Neural progenitor cell (in vitro differentiated cells): ENCODE measurements around the gene PRRC2B. TPM values are rescaled to one million over a fixed set of nuclear protein-coding genes. Genes with fewer than 3 reads are reported as not detected.

Experiments
- DNase-seq: peaks from one replicate; pipeline ENCODE4 v3.0.0-alpha.2; 2016; ENCODE audit warnings: low spot score
- H2AFZ ChIP-seq: fragments of 200-600 bp; sonication (generic); replicated peaks from 2 replicates; pipeline ENCODE4 v1.6.1; 2016; ENCODE audit warnings: antibody characterized with exemption
- H3F3A ChIP-seq: fragments of 200-600 bp; sonication (generic); 2 replicates; pipeline ENCODE4 v1.6.1; 2016; ENCODE audit warnings: antibody characterized with exemption, low read depth
- H3K27ac ChIP-seq: fragments of 200-600 bp; sonication (generic); 2 replicates; pipeline ENCODE4 v1.5.1; 2016; ENCODE audit warnings: mild to moderate bottlenecking
- H3K27me3 ChIP-seq: fragments of 200-600 bp; sonication (generic); 2 replicates; pipeline ENCODE4 v1.6.1; 2016; ENCODE audit warnings: mild to moderate bottlenecking, moderate library complexity
- H3K36me3 ChIP-seq: fragments of 200-600 bp; sonication (generic); 2 replicates; pipeline ENCODE4 v1.5.1; 2016
- H3K4me1 ChIP-seq: fragments of 200-600 bp; sonication (generic); 2 replicates; pipeline ENCODE4 v1.6.1; 2016; ENCODE audit warnings: mixed run types
- H3K4me2 ChIP-seq: fragments of 200-600 bp; sonication (generic); 2 replicates; pipeline ENCODE4 v1.6.1; 2016
- H3K4me3 ChIP-seq: fragments of 200-600 bp; sonication (generic); 2 replicates; pipeline ENCODE4 v1.5.1; 2016
- H3K79me2 ChIP-seq: fragments of 200-600 bp; sonication (generic); 2 replicates; pipeline ENCODE4 v1.6.1; 2016; ENCODE audit warnings: low read depth
- H3K9ac ChIP-seq: fragments of 200-600 bp; sonication (generic); 2 replicates; pipeline ENCODE4 v1.6.1; 2016
- H3K9me3 ChIP-seq: fragments of 200-600 bp; sonication (generic); 2 replicates; pipeline ENCODE4 v1.5.1; 2016; ENCODE audit warnings: low read depth
- H4K20me1 ChIP-seq: fragments of 200-600 bp; sonication (generic); 2 replicates; pipeline ENCODE4 v1.6.1; 2016; ENCODE audit warnings: low read depth
- H3K27ac Mint-ChIP-seq: 3 replicates; pipeline ENCODE4 v1.8.0; 2021; ENCODE audit warnings: mixed read lengths
- H3K27me3 Mint-ChIP-seq: 2 replicates; pipeline ENCODE4 v1.8.0; 2022; ENCODE audit warnings: low read depth, mild to moderate bottlenecking, inconsistent platforms, moderate library complexity, mixed read lengths; ENCODE audit not compliant: insufficient read depth
- H3K36me3 Mint-ChIP-seq: 3 replicates; pipeline ENCODE4 v1.8.0; 2021; ENCODE audit warnings: mixed read lengths
- H3K4me1 Mint-ChIP-seq: 3 replicates; pipeline ENCODE4 v1.8.0; 2021; ENCODE audit warnings: mixed read lengths
- H3K4me3 Mint-ChIP-seq: 3 replicates; pipeline ENCODE4 v1.8.0; 2021; ENCODE audit warnings: mild to moderate bottlenecking, moderate library complexity, mixed read lengths
- H3K9me3 Mint-ChIP-seq: 3 replicates; pipeline ENCODE4 v1.8.0; 2020; ENCODE audit warnings: mixed read lengths
- EZH2 ChIP-seq: fragments of 200-600 bp; sonication (generic); IDR thresholded peaks from 2 replicates; pipeline ENCODE4 v1.6.1; 2017; ENCODE audit warnings: antibody characterized with exemption, mild to moderate bottlenecking, moderate library complexity
- EZH2phosphoT487 ChIP-seq: fragments of 200-600 bp; sonication (generic); IDR thresholded peaks from 2 replicates; pipeline ENCODE4 v1.6.1; 2017; ENCODE audit warnings: antibody characterized with exemption
- total RNA-seq: library from RNA; depleted of rRNA; stranded (reverse); fragments of >200 nt; gene quantifications from 2 replicates; pipeline ENCODE4 v1.2.3, GENCODE V29; 2015; ENCODE audit warnings: low replicate concordance
- TF ChIP-seq, protein P1 (sequence below): fragments of 200-600 bp; sonication (generic); IDR thresholded peaks from 2 replicates; pipeline ENCODE4 v1.5.1; 2017; ENCODE audit warnings: antibody characterized with exemption, mild to moderate bottlenecking

PRRC2B gene
- total RNA-seq, 1 donor from 2014 or later = 139 TPM

GRCh38 chr9:131404987-131405386 lies 11.1 kb downstream of the PRRC2B start:
- peaks cover 8% of the 10 kb centered on the region for H3K36me3 Mint-ChIP-seq
- H3K4me2 ChIP-seq = peak overlapping the region; percentile 83
- peak overlapping the region; percentile 74 for H3K4me3 Mint-ChIP-seq
- peaks cover under 1% of the 10 kb centered on the region for H3K9me3 Mint-ChIP-seq
- H3K36me3 ChIP-seq = no peaks in the 10 kb centered on the region
- H3K27me3 ChIP-seq = no peaks in the 10 kb centered on the region
- peak overlapping the region; percentile 36 for H3K4me3 ChIP-seq
- peaks cover 79% of the 10 kb centered on the region for H3K4me1 Mint-ChIP-seq
- TF ChIP-seq EZH2phosphoT487 (no peak), EZH2 (no peak)
- TF ChIP-seq, protein P1, sequence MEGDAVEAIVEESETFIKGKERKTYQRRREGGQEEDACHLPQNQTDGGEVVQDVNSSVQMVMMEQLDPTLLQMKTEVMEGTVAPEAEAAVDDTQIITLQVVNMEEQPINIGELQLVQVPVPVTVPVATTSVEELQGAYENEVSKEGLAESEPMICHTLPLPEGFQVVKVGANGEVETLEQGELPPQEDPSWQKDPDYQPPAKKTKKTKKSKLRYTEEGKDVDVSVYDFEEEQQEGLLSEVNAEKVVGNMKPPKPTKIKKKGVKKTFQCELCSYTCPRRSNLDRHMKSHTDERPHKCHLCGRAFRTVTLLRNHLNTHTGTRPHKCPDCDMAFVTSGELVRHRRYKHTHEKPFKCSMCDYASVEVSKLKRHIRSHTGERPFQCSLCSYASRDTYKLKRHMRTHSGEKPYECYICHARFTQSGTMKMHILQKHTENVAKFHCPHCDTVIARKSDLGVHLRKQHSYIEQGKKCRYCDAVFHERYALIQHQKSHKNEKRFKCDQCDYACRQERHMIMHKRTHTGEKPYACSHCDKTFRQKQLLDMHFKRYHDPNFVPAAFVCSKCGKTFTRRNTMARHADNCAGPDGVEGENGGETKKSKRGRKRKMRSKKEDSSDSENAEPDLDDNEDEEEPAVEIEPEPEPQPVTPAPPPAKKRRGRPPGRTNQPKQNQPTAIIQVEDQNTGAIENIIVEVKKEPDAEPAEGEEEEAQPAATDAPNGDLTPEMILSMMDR = no peak
- peaks cover 4% of the 10 kb centered on the region for H3K27me3 Mint-ChIP-seq
- H3K4me1 ChIP-seq = peaks cover 90% of the 10 kb centered on the region
- peaks cover 83% of the 10 kb centered on the region for H3F3A ChIP-seq
- peak overlapping the region; percentile 17 for H3K9ac ChIP-seq
- peaks cover 100% of the 10 kb centered on the region for H4K20me1 ChIP-seq
- H2AFZ ChIP-seq = no peak overlapping the region
- H3K27ac Mint-ChIP-seq = peak overlapping the region; percentile 91
- H3K27ac ChIP-seq = peak overlapping the region; percentile 82
- no peak for DNase-seq
- no peaks in the 10 kb centered on the region for H3K9me3 ChIP-seq
- H3K79me2 ChIP-seq = peaks cover 100% of the 10 kb centered on the region

DNA sequence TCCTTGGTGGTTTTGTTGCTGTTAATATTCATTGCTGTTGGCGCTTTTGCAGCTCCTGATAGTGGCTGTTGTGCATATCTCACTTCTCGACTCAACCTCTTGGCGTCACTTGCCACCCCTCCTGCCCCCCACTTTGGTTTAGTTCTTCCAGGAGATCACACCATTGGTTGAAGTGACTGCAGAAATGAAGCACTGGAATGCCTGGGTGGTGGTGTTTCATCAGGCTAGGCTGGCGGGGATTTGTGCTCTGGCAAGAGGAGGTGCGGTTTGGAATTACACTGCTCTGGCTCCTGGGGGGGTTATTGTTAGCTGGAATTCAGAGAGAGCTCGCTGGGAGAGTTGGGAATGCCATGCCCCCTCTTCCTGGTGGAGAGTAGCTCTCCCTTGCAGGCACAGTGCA lies 11.5 kb downstream of the PRRC2B start:
- H3K36me3 Mint-ChIP-seq = peaks cover 12% of the 10 kb centered on the region
- H3K27ac ChIP-seq = peak overlapping the region; percentile 82
- peak overlapping the region; percentile 58 for H3K4me3 Mint-ChIP-seq
- TF ChIP-seq EZH2 = no peak
- TF ChIP-seq, protein P1 = no peak
- TF ChIP-seq EZH2phosphoT487 = no peak
- no peaks in the 10 kb centered on the region for H3K36me3 ChIP-seq
- H3K27me3 ChIP-seq = no peaks in the 10 kb centered on the region
- H3K79me2 ChIP-seq = peaks cover 100% of the 10 kb centered on the region
- H3K9ac ChIP-seq = peak overlapping the region; percentile 17
- H3K27ac Mint-ChIP-seq = peak overlapping the region; percentile 31
- H3K9me3 Mint-ChIP-seq = peaks cover 5% of the 10 kb centered on the region
- peaks cover 2% of the 10 kb centered on the region for H3K27me3 Mint-ChIP-seq
- H4K20me1 ChIP-seq = peaks cover 100% of the 10 kb centered on the region
- peaks cover 78% of the 10 kb centered on the region for H3K4me1 Mint-ChIP-seq
- DNase-seq = peak; percentile 92
- H3K4me1 ChIP-seq = peaks cover 86% of the 10 kb centered on the region
- H3K9me3 ChIP-seq = no peaks in the 10 kb centered on the region
- peak overlapping the region; percentile 36 for H3K4me3 ChIP-seq
- peak overlapping the region; percentile 83 for H3K4me2 ChIP-seq
- H3F3A ChIP-seq = peaks cover 78% of the 10 kb centered on the region
- H2AFZ ChIP-seq = no peak overlapping the region

DNA sequence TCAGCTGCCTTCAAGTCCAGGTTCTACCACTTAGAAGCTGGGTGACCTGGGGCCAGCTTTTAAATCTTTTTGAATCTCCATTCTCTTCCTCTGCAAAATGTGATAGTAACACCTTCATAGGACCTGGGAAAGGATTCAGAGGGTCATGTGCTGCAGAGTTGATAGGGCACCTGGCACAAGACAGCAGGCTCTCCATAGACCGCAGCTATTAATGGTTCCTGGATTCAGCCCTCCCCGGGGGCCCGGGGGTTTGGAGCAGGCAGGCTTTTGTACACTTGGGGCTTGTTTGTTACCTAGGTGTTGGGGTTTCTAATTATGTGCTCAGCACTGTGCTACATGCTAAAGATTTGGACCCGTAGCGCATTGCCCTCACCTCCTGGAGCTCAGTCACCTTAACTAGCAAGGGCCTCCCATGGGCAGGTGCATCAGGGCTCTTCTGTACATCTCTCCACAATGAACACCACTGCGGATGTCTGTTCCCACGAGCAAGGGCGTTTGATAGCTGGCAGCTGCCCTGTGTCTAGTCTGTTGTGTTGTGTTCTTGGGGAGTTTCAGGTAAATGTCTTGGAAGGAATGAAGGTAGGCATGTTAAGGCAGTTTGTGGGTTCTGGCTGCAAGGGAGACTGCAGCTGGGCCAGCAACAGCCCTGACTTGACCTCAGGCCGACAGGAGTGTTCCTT lies 12.1 kb downstream of the PRRC2B start:
- no peak for DNase-seq
- Histone ChIP-seq H3K4me2 (peak overlapping the region; percentile 83), H3K4me1 (peaks cover 81% of the 10 kb centered on the region), H3K79me2 (peaks cover 100% of the 10 kb centered on the region), H3K9ac (no peak overlapping the region), H3K36me3 (no peaks in the 10 kb centered on the region), H3K4me3 (peak overlapping the region; percentile 36), H3K9me3 (no peaks in the 10 kb centered on the region), H2AFZ (no peak overlapping the region), H3F3A (peaks cover 72% of the 10 kb centered on the region), H3K27me3 (no peaks in the 10 kb centered on the region), H4K20me1 (peaks cover 100% of the 10 kb centered on the region), H3K27ac (peak overlapping the region; percentile 82)
- TF ChIP-seq, protein P1 = no peak
- TF ChIP-seq EZH2phosphoT487 (no peak), EZH2 (no peak)
- Mint-ChIP-seq H3K4me1 (peaks cover 73% of the 10 kb centered on the region), H3K27ac (peak overlapping the region; percentile 31), H3K4me3 (peak overlapping the region; percentile 57), H3K36me3 (peaks cover 16% of the 10 kb centered on the region), H3K9me3 (peaks cover 9% of the 10 kb centered on the region), H3K27me3 (peaks cover 2% of the 10 kb centered on the region)
